Natural killer cell treated with Interleukin-12 subunit alpha and Interleukin-12 subunit beta and Interleukin-15 and Interleukin-18, amount 100 ng/mL, for 72 hours (primary cell): Measurements from ENCODE around the gene RPS6KA4. TPM values are rescaled to one million over a fixed set of nuclear protein-coding genes. Genes with fewer than 3 reads are reported as not detected.
"Not testable (repeated sequence)": the region's sequence is repeated elsewhere in the genome, so short reads cannot be mapped to it uniquely, and the experiment has no call there.

Source experiments
- ATAC-seq, 2 donors: fragments of 150-1000 bp; cut with Tn5 transposase in 1 of 2; sonication (Bioruptor Pico), chemical (Tn5 transposase) in 1 of 2; 2 replicates each; pipeline ENCODE4 v1.10.0; 2021
- DNase-seq: peaks from one replicate; pipeline ENCODE4 v3.0.0; 2022; ENCODE audit warnings: low spot score
- H3K27ac Mint-ChIP-seq, 2 donors: 1 replicate in 1 of 2; 2 replicates in 1 of 2; pipeline ENCODE4 v1.8.0; 2022; ENCODE audit warnings: mixed read lengths in 2 of 2, mild to moderate bottlenecking in 1 of 2, moderate library complexity in 1 of 2
- H3K27me3 Mint-ChIP-seq, 2 donors: 1 replicate in 1 of 2; 2 replicates in 1 of 2; pipeline ENCODE4 v1.8.0; 2022; ENCODE audit warnings: mixed read lengths in 2 of 2
- H3K36me3 Mint-ChIP-seq: one replicate; pipeline ENCODE4 v1.8.0; 2022; ENCODE audit warnings: mixed read lengths
- H3K4me1 Mint-ChIP-seq, 2 donors: 1 replicate in 1 of 2; 2 replicates in 1 of 2; pipeline ENCODE4 v1.8.0; 2022; ENCODE audit warnings: low read depth in 2 of 2, mixed read lengths in 2 of 2, mild to moderate bottlenecking in 1 of 2
- H3K4me3 Mint-ChIP-seq: one replicate; pipeline ENCODE4 v1.8.0; 2022; ENCODE audit warnings: mixed read lengths
- H3K9me3 Mint-ChIP-seq: 2 replicates; pipeline ENCODE4 v1.8.0; 2022; ENCODE audit warnings: mixed read lengths
- total RNA-seq, 2 donors: library from RNA; stranded (reverse); gene quantifications; one replicate each; pipeline ENCODE4 v1.2.3, GENCODE V29; 2022

RPS6KA4 gene
- total RNA-seq, 2 donors from 2014 or later: 20.7 to 29.5 TPM

GRCh38 chr11:64320556-64320955 is 38.4 kb upstream of the RPS6KA4 start:
- Mint-ChIP-seq H3K27ac (peak overlapping the region; percentile 93 to 97), H3K36me3 (no peaks in the 10 kb centered on the region), H3K4me3 (peak overlapping the region; percentile 10), H3K4me1 (peaks cover 39 to 42% of the 10 kb centered on the region in 2 donors), H3K27me3 (no peaks in the 10 kb centered on the region), H3K9me3 (no peaks in the 10 kb centered on the region)
- DNase-seq (no peak), ATAC-seq (no peak)

GRCh38 chr11:64321026-64321425 is 37.9 kb upstream of the RPS6KA4 start:
- peak overlapping the region; percentile 93 to 97 for H3K27ac Mint-ChIP-seq
- DNase-seq (no peak), ATAC-seq (no peak)
- H3K4me1 Mint-ChIP-seq: peaks cover 39 to 42% of the 10 kb centered on the region in 2 donors
- no peaks in the 10 kb centered on the region for H3K9me3 Mint-ChIP-seq
- no peaks in the 10 kb centered on the region for H3K27me3 Mint-ChIP-seq
- H3K4me3 Mint-ChIP-seq: no peak overlapping the region
- H3K36me3 Mint-ChIP-seq: no peaks in the 10 kb centered on the region

- no peak overlapping the region for H3K4me3 Mint-ChIP-seq
- H3K27ac Mint-ChIP-seq: peak overlapping the region in 1 of 2 donors; percentile 93
- DNase-seq: no peak
- peaks cover 37 to 39% of the 10 kb centered on the region in 2 donors for H3K4me1 Mint-ChIP-seq
- ATAC-seq: no peak
- no peaks in the 10 kb centered on the region for H3K9me3 Mint-ChIP-seq
- H3K27me3 Mint-ChIP-seq: no peaks in the 10 kb centered on the region
- no peaks in the 10 kb centered on the region for H3K36me3 Mint-ChIP-seq
Observed at GRCh38 chr11:64321533-64321932, 37.4 kb upstream of the RPS6KA4 start.

- Mint-ChIP-seq H3K9me3 (no peaks in the 10 kb centered on the region), H3K4me1 (peaks cover 23 to 28% of the 10 kb centered on the region in 2 donors), H3K36me3 (no peaks in the 10 kb centered on the region), H3K27me3 (no peaks in the 10 kb centered on the region), H3K4me3 (no peak overlapping the region), H3K27ac (no peak overlapping the region)
- no peak for DNase-seq
- ATAC-seq: no peak
Observed at GRCh38 chr11:64322925-64323260, 36.1 kb upstream of the RPS6KA4 start.

- Mint-ChIP-seq H3K27me3 (no peaks in the 10 kb centered on the region), H3K36me3 (no peaks in the 10 kb centered on the region), H3K4me3 (no peak overlapping the region), H3K9me3 (no peaks in the 10 kb centered on the region), H3K4me1 (peaks cover 20 to 24% of the 10 kb centered on the region in 2 donors), H3K27ac (no peak overlapping the region)
- no peak for ATAC-seq
- no peak for DNase-seq
Observed at GRCh38 chr11:64323373-64323772, 35.6 kb upstream of the RPS6KA4 start.

GRCh38 chr11:64323984-64324383 is 35.0 kb upstream of the RPS6KA4 start:
- H3K4me3 Mint-ChIP-seq, H3K27me3 Mint-ChIP-seq, ATAC-seq, H3K9me3 Mint-ChIP-seq, DNase-seq, H3K27ac Mint-ChIP-seq, H3K36me3 Mint-ChIP-seq: not testable (repeated sequence)
- peaks cover 16 to 22% of the 10 kb centered on the region in 2 donors for H3K4me1 Mint-ChIP-seq

GRCh38 chr11:64324692-64325469 is 34.1 kb upstream of the RPS6KA4 start:
- ATAC-seq (no peak), DNase-seq (no peak)
- H3K4me3 Mint-ChIP-seq: no peak overlapping the region
- H3K36me3 Mint-ChIP-seq: no peaks in the 10 kb centered on the region
- H3K27me3 Mint-ChIP-seq: no peaks in the 10 kb centered on the region
- no peaks in the 10 kb centered on the region for H3K9me3 Mint-ChIP-seq
- no peak overlapping the region for H3K27ac Mint-ChIP-seq
- H3K4me1 Mint-ChIP-seq: peaks cover 10 to 13% of the 10 kb centered on the region in 2 donors

GRCh38 chr11:64327375-64327774 is 31.6 kb upstream of the RPS6KA4 start:
- H3K27me3 Mint-ChIP-seq: no peaks in the 10 kb centered on the region
- no peaks in the 10 kb centered on the region for H3K36me3 Mint-ChIP-seq
- H3K27ac Mint-ChIP-seq: no peak overlapping the region
- no peaks in the 10 kb centered on the region for H3K9me3 Mint-ChIP-seq
- no peak overlapping the region for H3K4me3 Mint-ChIP-seq
- ATAC-seq: no peak
- H3K4me1 Mint-ChIP-seq: peaks cover 8 to 18% of the 10 kb centered on the region in 2 donors
- DNase-seq: no peak

- Mint-ChIP-seq H3K27me3 (no peaks in the 10 kb centered on the region), H3K4me1 (peaks cover 8 to 18% of the 10 kb centered on the region in 2 donors), H3K36me3 (no peaks in the 10 kb centered on the region), H3K27ac (peak overlapping the region in 1 of 2 donors; percentile 13), H3K9me3 (no peaks in the 10 kb centered on the region), H3K4me3 (no peak overlapping the region)
- ATAC-seq: no peak
- DNase-seq: no peak
Observed at GRCh38 chr11:64327993-64328392, 31.0 kb upstream of the RPS6KA4 start.

GRCh38 chr11:64330888-64331287 is 28.1 kb upstream of the RPS6KA4 start:
- ATAC-seq: no peak
- Mint-ChIP-seq H3K36me3 (no peaks in the 10 kb centered on the region), H3K4me3 (peak overlapping the region; percentile 68), H3K27me3 (no peaks in the 10 kb centered on the region), H3K4me1 (peaks cover 17 to 24% of the 10 kb centered on the region in 2 donors), H3K27ac (peak overlapping the region; percentile 75 to 79), H3K9me3 (no peaks in the 10 kb centered on the region)
- no peak for DNase-seq

- Mint-ChIP-seq H3K4me1 (peaks cover 17 to 24% of the 10 kb centered on the region in 2 donors), H3K36me3 (no peaks in the 10 kb centered on the region), H3K4me3 (peak overlapping the region; percentile 68), H3K27ac (peak overlapping the region; percentile 75 to 79), H3K27me3 (no peaks in the 10 kb centered on the region), H3K9me3 (no peaks in the 10 kb centered on the region)
- peak; percentile 95 for DNase-seq
- peak; percentile 96 to 97 for ATAC-seq
Observed at GRCh38 chr11:64331569-64332371, 27.2 kb upstream of the RPS6KA4 start.

- Mint-ChIP-seq H3K4me3 (no peak overlapping the region), H3K27ac (peak overlapping the region in 1 of 2 donors; percentile 62), H3K36me3 (no peaks in the 10 kb centered on the region), H3K4me1 (peaks cover 28% of the 10 kb centered on the region in 2 donors), H3K27me3 (no peaks in the 10 kb centered on the region), H3K9me3 (no peaks in the 10 kb centered on the region)
- no peak for ATAC-seq
- DNase-seq: no peak
Observed at GRCh38 chr11:64333556-64333955, 25.4 kb upstream of the RPS6KA4 start.

GRCh38 chr11:64334764-64335735 is 23.9 kb upstream of the RPS6KA4 start:
- Mint-ChIP-seq H3K4me1 (peaks cover 40% of the 10 kb centered on the region in 2 donors), H3K27ac (peak overlapping the region; percentile 61 to 79), H3K4me3 (peak overlapping the region; percentile 40), H3K27me3 (no peaks in the 10 kb centered on the region), H3K36me3 (no peaks in the 10 kb centered on the region), H3K9me3 (no peaks in the 10 kb centered on the region)
- peak; percentile 75 for DNase-seq
- ATAC-seq: peak; percentile 67 to 76
